ENCODE data around the gene BCAR3. TPM values are rescaled to one million over a fixed set of nuclear protein-coding genes. Genes with fewer than 3 reads are reported as not detected.

Gene BCAR3
- total RNA-seq, 2 donors from 2014 or later, result 45.2 to 47.7 TPM

DNA sequence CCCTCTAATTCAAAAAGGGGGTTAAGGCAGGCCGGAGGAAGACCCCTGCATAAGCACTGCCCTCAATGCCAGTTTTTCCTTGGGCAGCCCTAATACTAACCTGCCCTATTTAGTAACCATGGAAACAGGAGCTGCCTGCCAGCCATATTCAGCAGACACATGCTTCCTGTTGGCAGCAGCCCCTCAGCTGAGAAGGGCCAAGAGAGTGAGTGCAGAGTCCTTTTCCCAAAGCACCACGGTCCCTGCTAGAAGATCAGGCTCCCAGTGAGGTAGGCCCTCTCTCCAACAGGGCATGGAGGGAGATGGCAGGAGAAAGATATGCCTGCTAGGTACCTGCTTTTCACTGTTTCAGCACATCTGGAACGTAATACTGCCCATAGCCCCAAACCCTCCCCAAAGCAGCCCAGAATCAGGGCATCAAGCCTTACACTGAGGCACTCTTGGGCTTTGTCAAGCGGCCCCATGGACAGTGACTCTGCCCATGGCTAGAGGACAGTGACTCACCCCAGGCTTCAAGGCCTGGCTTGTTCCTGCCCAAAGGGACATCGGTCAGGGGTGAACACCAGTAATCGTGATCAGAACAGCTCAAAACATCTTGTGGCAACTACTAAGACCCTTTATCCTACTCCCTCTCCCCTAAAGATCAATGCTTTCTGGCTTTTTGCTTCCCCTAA is 64.5 kb downstream of the BCAR3 start:
- peak; percentile 61 for DNase-seq
- Histone ChIP-seq H3K36me3 (no peaks in the 10 kb centered on the region), H3K9ac (ENCODE audit: low read depth in 2 of 2, low read length in 2 of 2) (peak overlapping the region; percentile 60 to 75), H3K4me3 (no peak overlapping the region), H3K9me3 (no peaks in the 10 kb centered on the region), H3K4me1 (peaks cover 13% of the 10 kb centered on the region), H3K27me3 (no peaks in the 10 kb centered on the region), H3K27ac (peak overlapping the region; percentile 83)
- intact Hi-C loops (cut with DNase I), result no loop called here
- TF ChIP-seq, protein P1, sequence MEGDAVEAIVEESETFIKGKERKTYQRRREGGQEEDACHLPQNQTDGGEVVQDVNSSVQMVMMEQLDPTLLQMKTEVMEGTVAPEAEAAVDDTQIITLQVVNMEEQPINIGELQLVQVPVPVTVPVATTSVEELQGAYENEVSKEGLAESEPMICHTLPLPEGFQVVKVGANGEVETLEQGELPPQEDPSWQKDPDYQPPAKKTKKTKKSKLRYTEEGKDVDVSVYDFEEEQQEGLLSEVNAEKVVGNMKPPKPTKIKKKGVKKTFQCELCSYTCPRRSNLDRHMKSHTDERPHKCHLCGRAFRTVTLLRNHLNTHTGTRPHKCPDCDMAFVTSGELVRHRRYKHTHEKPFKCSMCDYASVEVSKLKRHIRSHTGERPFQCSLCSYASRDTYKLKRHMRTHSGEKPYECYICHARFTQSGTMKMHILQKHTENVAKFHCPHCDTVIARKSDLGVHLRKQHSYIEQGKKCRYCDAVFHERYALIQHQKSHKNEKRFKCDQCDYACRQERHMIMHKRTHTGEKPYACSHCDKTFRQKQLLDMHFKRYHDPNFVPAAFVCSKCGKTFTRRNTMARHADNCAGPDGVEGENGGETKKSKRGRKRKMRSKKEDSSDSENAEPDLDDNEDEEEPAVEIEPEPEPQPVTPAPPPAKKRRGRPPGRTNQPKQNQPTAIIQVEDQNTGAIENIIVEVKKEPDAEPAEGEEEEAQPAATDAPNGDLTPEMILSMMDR (IDR thresholded peaks at IDR 0.05), result no peak

DNA sequence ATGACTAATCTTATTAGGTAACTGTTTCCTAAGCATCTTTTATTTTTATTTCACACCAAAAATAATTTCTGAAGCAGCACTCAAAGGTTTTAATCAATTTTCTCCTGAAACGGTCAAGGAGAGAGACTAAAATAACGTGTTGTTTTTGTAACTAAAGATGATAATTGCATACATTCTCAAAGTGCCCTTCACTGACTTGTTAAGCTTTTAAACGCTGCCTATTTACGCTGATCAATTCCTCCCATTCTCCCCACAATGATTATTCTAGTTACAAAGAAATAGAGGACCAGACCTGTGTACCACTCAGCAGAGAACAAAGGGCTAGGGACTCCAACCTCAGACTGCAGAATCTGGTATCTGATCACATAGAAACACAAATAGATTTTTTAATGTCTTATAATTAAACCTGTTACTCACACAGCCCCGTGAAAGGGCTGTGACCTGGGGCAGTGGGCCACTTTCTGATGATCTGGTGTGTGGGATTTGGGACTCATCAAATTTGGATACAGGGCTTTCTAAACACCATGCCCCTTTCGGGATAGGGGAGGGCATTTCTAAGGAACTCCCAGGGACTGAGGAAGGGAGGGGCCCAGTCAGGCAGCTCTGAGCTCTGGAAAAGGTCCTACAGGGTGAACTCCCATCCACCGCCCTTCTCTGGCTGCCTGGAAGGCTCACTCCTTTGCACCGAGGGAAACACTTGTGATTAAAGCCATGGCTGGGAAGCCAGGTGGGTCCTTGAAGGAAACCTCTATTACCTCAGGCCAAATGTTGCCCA is 65.2 kb downstream of the BCAR3 start:
- Histone ChIP-seq H3K9me3 (no peaks in the 10 kb centered on the region), H3K27me3 (no peaks in the 10 kb centered on the region), H3K27ac (peak overlapping the region; percentile 83), H3K4me3 (no peak overlapping the region), H3K9ac (ENCODE audit: low read depth in 2 of 2, low read length in 2 of 2) (peak overlapping the region in 1 of 2 donors; percentile 75), H3K4me1 (peaks cover 13% of the 10 kb centered on the region), H3K36me3 (no peaks in the 10 kb centered on the region)
- TF ChIP-seq, protein P1 (IDR thresholded peaks at IDR 0.05), result no peak
- intact Hi-C loops (cut with DNase I), result no loop called here
- peak; percentile 79 for DNase-seq

DNA sequence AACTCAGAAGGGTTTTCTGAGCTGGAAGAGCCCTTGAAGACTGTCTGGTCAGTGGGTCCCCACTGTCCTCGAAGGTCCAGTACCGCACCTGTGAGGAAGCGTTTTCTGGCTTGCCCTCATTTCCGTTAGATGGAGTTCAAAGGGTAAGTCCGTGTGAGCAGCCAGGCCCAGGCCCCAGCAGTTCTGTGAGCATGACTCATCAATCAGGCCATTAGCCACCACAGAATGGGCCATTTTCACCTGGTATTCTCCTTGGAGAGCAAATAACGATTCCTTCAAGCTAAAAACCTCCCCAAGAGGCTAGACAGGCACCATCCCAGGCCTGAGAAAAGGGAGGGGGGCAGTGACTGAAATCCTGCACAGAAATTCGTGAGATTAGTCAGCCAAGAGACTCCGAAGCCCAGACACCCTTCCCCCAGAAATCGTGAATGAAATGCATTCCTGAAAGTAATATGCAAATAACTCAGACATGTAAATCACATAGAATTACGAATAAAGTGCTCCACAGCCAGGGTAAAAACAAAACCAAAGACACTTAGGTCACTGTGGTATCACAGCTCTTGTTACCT is 66.0 kb downstream of the BCAR3 start:
- Histone ChIP-seq H3K4me3 (no peak overlapping the region), H3K36me3 (no peaks in the 10 kb centered on the region), H3K4me1 (peaks cover 13% of the 10 kb centered on the region), H3K27ac (peak overlapping the region; percentile 42), H3K9me3 (no peaks in the 10 kb centered on the region), H3K9ac (ENCODE audit: low read depth in 2 of 2, low read length in 2 of 2) (no peak overlapping the region), H3K27me3 (no peaks in the 10 kb centered on the region)
- TF ChIP-seq, protein P1 (IDR thresholded peaks at IDR 0.05), result no peak
- intact Hi-C loops (cut with DNase I), result no loop called here
- DNase-seq, result peak; percentile 38

DNA sequence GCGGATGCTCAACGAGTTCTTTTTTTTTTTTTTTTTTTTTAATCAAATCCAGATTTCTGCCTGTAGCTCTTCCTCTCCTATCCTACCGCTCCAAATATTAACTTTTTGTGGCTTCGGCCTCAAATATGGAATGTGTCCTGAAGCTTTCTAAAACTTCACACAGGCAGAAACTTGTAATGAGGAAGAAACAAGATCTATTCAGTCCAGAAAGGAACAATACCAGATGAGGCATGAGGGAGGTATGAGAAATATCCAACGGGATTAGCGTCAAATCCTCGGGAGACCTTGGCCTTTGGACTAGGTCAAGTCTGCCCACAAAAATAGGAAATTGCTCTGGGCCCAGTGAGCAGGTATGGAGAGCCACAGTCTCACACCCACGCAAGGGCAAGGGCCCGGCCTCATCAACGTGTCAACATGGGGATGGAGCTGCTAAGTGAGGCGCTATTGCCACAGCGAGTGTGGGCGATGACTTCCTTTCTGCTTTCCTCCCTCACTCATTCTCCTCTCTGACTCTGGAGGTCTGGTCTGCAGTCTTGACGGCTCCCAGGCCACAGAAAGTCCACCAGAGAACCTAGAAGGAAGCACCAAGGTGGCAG is 66.6 kb downstream of the BCAR3 start:
- H3K36me3 ChIP-seq, result no peaks in the 10 kb centered on the region
- H3K9ac ChIP-seq (ENCODE audit: low read depth in 2 of 2, low read length in 2 of 2), result no peak overlapping the region
- peak overlapping the region; percentile 42 for H3K27ac ChIP-seq
- H3K4me3 ChIP-seq, result no peak overlapping the region
- intact Hi-C loops (cut with DNase I), result no loop called here
- TF ChIP-seq, protein P1 (IDR thresholded peaks at IDR 0.05), result no peak
- peak; percentile 31 for DNase-seq
- no peaks in the 10 kb centered on the region for H3K27me3 ChIP-seq
- peaks cover 13% of the 10 kb centered on the region for H3K4me1 ChIP-seq
- no peaks in the 10 kb centered on the region for H3K9me3 ChIP-seq

DNA sequence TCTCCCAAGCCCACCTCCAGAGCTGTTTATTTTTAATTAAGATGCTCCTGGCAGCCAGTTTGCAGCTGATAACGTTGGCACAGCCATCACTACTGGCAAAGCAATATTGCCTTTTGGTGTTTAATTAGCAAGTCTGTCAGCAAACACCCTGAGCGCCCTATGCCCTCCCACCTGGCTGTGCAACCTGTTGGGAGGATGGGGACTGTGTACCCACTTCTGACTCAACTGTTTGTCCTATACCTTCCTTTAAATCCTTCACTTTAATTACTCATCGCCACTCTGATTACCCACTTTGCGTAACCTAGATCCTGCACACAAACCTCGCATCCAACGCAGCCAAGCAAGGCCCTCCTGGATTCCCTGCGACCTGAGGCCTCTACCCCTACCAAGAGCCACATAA is 67.1 kb downstream of the BCAR3 start:
- H3K4me3 ChIP-seq, result no peak overlapping the region
- H3K9ac ChIP-seq (ENCODE audit: low read depth in 2 of 2, low read length in 2 of 2), result peak overlapping the region in 1 of 2 donors; percentile 27
- intact Hi-C loops (cut with DNase I), result no loop called here

More for the DNA sequence above, 67.1 kb downstream of the BCAR3 start:
- DNase-seq, result peak; percentile 83
- H3K27me3 ChIP-seq, result no peaks in the 10 kb centered on the region
- peak overlapping the region; percentile 42 for H3K27ac ChIP-seq
- peaks cover 13% of the 10 kb centered on the region for H3K4me1 ChIP-seq
- no peaks in the 10 kb centered on the region for H3K36me3 ChIP-seq
- H3K9me3 ChIP-seq, result no peaks in the 10 kb centered on the region
- TF ChIP-seq, protein P1 (IDR thresholded peaks at IDR 0.05), result no peak
